Measurements from ENCODE around the gene CPNE2. TPM values are rescaled to one million over a fixed set of nuclear protein-coding genes. Genes with fewer than 3 reads are reported as not detected.

The CPNE2 gene
- polyA plus RNA-seq, 1 donor (not counting 4 experiments of a cell fraction or from before 2014, with no cell fraction given): 26.5 TPM

DNA sequence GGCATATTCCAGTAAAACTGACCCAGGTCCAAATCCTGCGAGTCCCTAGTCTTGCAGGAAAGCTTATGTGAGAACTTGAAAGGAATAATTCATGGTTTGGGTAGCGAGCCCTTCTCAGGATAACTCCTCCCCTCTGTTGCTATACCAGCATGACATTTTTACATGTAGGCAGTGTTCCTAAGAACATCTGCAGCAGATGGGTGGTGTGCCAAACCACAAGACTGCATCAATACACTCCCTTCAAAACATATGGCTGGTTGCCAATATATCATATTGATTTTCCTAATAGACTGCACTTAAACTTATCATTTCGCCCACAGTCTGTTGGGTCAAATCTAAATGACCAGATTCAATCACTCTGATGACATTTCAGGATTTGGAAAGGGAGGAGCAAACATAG lies 73.6 kb downstream of the CPNE2 start:
- H4K20me1 ChIP-seq (ENCODE audit: control insufficient read depth, extremely low read depth, insufficient read depth, low read length): no peaks in the 10 kb centered on the region
- FAIRE-seq (peak; percentile 36), DNase-seq (ENCODE audit: low read depth, low spot score) (no peak)
- dilution Hi-C loops (cut with MboI; ENCODE audit: extremely low pct_ligation_motif_present, low sequenced_read_pairs): no loop called here
- peak overlapping the region; percentile 10 for H3K4me2 ChIP-seq (ENCODE audit: control insufficient read depth, extremely low read depth, insufficient read depth, low read depth, low read length)
- no peak overlapping the region for H3K27ac ChIP-seq (ENCODE audit: control insufficient read depth, insufficient read depth, low read length)
- H3K4me3 ChIP-seq (ENCODE audit: control insufficient read depth in 2 of 3, extremely low read depth in 1 of 3, insufficient read depth in 2 of 3, low read depth in 1 of 3, low read length in 3 of 3): no peak overlapping the region
- no peaks in the 10 kb centered on the region for H3K79me2 ChIP-seq (ENCODE audit: control insufficient read depth, insufficient read depth, low read length)
- no peak overlapping the region for H3K9ac ChIP-seq (ENCODE audit: control insufficient read depth, extremely low read depth, insufficient read depth, low read length)
- H3K9me1 ChIP-seq (ENCODE audit: control insufficient read depth, extremely low read depth, insufficient read depth, low read length): peaks cover 4% of the 10 kb centered on the region
- no peaks in the 10 kb centered on the region for H3K9me3 ChIP-seq (ENCODE audit: control insufficient read depth, low read depth, low read length)
- H3K27me3 ChIP-seq (ENCODE audit: control insufficient read depth, extremely low read depth, insufficient read depth, low read length): no peaks in the 10 kb centered on the region
- peaks cover 8 to 32% of the 10 kb centered on the region in 2 experiments for H3K36me3 ChIP-seq (ENCODE audit: control insufficient read depth in 2 of 2, extremely low read depth in 1 of 2, insufficient read depth in 2 of 2, low read length in 2 of 2)
- H2AFZ ChIP-seq (ENCODE audit: control insufficient read depth, low read length): no peak overlapping the region
- H3K4me1 ChIP-seq (ENCODE audit: control insufficient read depth, extremely low read depth, insufficient read depth, low read length): peaks cover 25% of the 10 kb centered on the region
- TF ChIP-seq CTCF (optimal IDR thresholded peaks at IDR 0.05 in 1 of 3, IDR thresholded peaks at IDR 0.05 in 1 of 3, conservative IDR thresholded peaks at IDR 0.05 in 1 of 3; ENCODE audit: extremely low read depth in 1 of 3, insufficient read depth in 2 of 3, low read length in 3 of 3): no peak
- no peak for TF ChIP-seq EZH2 (IDR thresholded peaks at IDR 0.05; ENCODE audit: low read length)

DNA sequence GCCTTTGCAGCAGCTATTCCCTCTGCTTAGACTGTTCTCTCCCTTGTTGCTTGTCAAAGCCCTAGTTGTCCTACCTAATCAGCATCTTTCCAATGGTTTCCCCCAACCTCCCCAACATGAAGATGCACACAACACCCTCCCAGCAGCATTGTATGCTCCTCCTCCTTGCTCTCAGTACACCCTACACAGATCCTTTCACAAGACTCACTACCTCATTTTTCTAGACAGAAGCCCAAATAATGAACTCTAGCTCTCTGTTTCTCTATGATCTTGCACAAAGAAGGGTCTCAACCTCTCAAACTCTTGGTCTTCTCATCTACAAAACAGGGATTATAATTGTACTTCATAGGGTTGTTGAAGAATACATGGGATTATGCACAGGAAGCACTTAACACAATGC lies 74.1 kb downstream of the CPNE2 start:
- Histone ChIP-seq H3K79me2 (ENCODE audit: control insufficient read depth, insufficient read depth, low read length) (no peaks in the 10 kb centered on the region), H3K9ac (ENCODE audit: control insufficient read depth, extremely low read depth, insufficient read depth, low read length) (no peak overlapping the region), H3K9me1 (ENCODE audit: control insufficient read depth, extremely low read depth, insufficient read depth, low read length) (peaks cover 4% of the 10 kb centered on the region), H3K36me3 (ENCODE audit: control insufficient read depth in 2 of 2, extremely low read depth in 1 of 2, insufficient read depth in 2 of 2, low read length in 2 of 2) (peaks cover 8 to 32% of the 10 kb centered on the region in 2 experiments), H3K9me3 (ENCODE audit: control insufficient read depth, low read depth, low read length) (no peaks in the 10 kb centered on the region), H2AFZ (ENCODE audit: control insufficient read depth, low read length) (no peak overlapping the region), H4K20me1 (ENCODE audit: control insufficient read depth, extremely low read depth, insufficient read depth, low read length) (no peaks in the 10 kb centered on the region), H3K27ac (ENCODE audit: control insufficient read depth, insufficient read depth, low read length) (peak overlapping the region; percentile 32), H3K4me3 (ENCODE audit: control insufficient read depth in 2 of 3, extremely low read depth in 1 of 3, insufficient read depth in 2 of 3, low read depth in 1 of 3, low read length in 3 of 3) (no peak overlapping the region), H3K4me2 (ENCODE audit: control insufficient read depth, extremely low read depth, insufficient read depth, low read depth, low read length) (peak overlapping the region; percentile 58), H3K4me1 (ENCODE audit: control insufficient read depth, extremely low read depth, insufficient read depth, low read length) (peaks cover 25% of the 10 kb centered on the region), H3K27me3 (ENCODE audit: control insufficient read depth, extremely low read depth, insufficient read depth, low read length) (no peaks in the 10 kb centered on the region)
- TF ChIP-seq EZH2 (IDR thresholded peaks at IDR 0.05; ENCODE audit: low read length): no peak
- no peak for TF ChIP-seq CTCF (optimal IDR thresholded peaks at IDR 0.05 in 1 of 3, IDR thresholded peaks at IDR 0.05 in 1 of 3, conservative IDR thresholded peaks at IDR 0.05 in 1 of 3; ENCODE audit: extremely low read depth in 1 of 3, insufficient read depth in 2 of 3, low read length in 3 of 3)
- no peak for FAIRE-seq
- DNase-seq (ENCODE audit: low read depth, low spot score): no peak
- dilution Hi-C loops (cut with MboI; ENCODE audit: extremely low pct_ligation_motif_present, low sequenced_read_pairs): no loop called here

Measured in keratinocyte (primary cell).